Endodermal cell (in vitro differentiated cells): ENCODE measurements around the gene SGCD. TPM values are rescaled to one million over a fixed set of nuclear protein-coding genes. Genes with fewer than 3 reads are reported as not detected.

Experiments used
- DNase-seq: peaks from one replicate; pipeline ENCODE4 v3.0.0-alpha.2; 2017
- H3K27ac ChIP-seq: 2 replicates; pipeline ENCODE4 v1.5.1; 2013; ENCODE audit warnings: mild to moderate bottlenecking, low read depth, low read length, moderate library complexity
- H3K27me3 ChIP-seq: 2 replicates; pipeline ENCODE4 v1.6.1; 2013; ENCODE audit warnings: mild to moderate bottlenecking, low read length, moderate library complexity; ENCODE audit not compliant: insufficient read depth, control insufficient read depth, poor library complexity, severe bottlenecking
- H3K36me3 ChIP-seq: 2 replicates; pipeline ENCODE4 v1.7.0; 2013; ENCODE audit warnings: mild to moderate bottlenecking, low read length, moderate library complexity; ENCODE audit not compliant: control insufficient read depth, insufficient read depth
- H3K4me1 ChIP-seq: one replicate; pipeline ENCODE4 v1.7.0; 2013; ENCODE audit warnings: low read length; ENCODE audit not compliant: control insufficient read depth, insufficient read depth
- H3K4me3 ChIP-seq: 2 replicates; pipeline ENCODE4 v1.5.1; 2013; ENCODE audit warnings: mild to moderate bottlenecking, low read length, moderate library complexity
- H3K9ac ChIP-seq: 2 replicates; pipeline ENCODE4 v1.6.1; 2013; ENCODE audit warnings: mild to moderate bottlenecking, low read length, moderate library complexity; ENCODE audit not compliant: poor library complexity, severe bottlenecking; ENCODE audit errors: extremely low read depth
- H3K9me3 ChIP-seq: 2 replicates; pipeline ENCODE4 v1.6.1; 2013; ENCODE audit warnings: mild to moderate bottlenecking, low read length, moderate library complexity; ENCODE audit not compliant: control insufficient read depth
- H3K27ac Mint-ChIP-seq: 2 replicates; pipeline ENCODE4 v1.8.0; 2020; ENCODE audit warnings: mixed read lengths
- H3K27me3 Mint-ChIP-seq: 2 replicates; pipeline ENCODE4 v1.8.0; 2021; ENCODE audit warnings: mild to moderate bottlenecking, mixed read lengths; ENCODE audit not compliant: insufficient read depth
- H3K36me3 Mint-ChIP-seq: 2 replicates; pipeline ENCODE4 v1.8.0; 2020; ENCODE audit warnings: low read depth, mixed read lengths
- H3K4me1 Mint-ChIP-seq: 2 replicates; pipeline ENCODE4 v1.8.0; 2020; ENCODE audit warnings: mixed read lengths
- H3K4me3 Mint-ChIP-seq: 2 replicates; pipeline ENCODE4 v1.8.0; 2020; ENCODE audit warnings: mild to moderate bottlenecking, moderate library complexity, mixed read lengths
- H3K9me3 Mint-ChIP-seq: 2 replicates; pipeline ENCODE4 v1.8.0; 2020; ENCODE audit warnings: mild to moderate bottlenecking, mixed read lengths
- CTCF ChIP-seq: fragments of 200-600 bp; sonication (generic); conservative IDR thresholded peaks from 2 replicates; pipeline ENCODE4 v1.5.0; 2021; ENCODE audit warnings: antibody characterized with exemption, mild to moderate bottlenecking
- WGBS, 2 experiments: methylation state at CpG; one replicate each; pipeline versions ENCODE4 v1.1.5 to v1.1.7; 2013; ENCODE audit warnings: missing lambda C conversion rate in 2 of 2, mixed read lengths in 1 of 2; ENCODE audit not compliant: insufficient coverage in 1 of 2, insufficient read length in 1 of 2; 5-methylcytosine and 5-hydroxymethylcytosine counted together
- total RNA-seq, 2 donors: library from RNA; stranded (reverse); fragmentation: NEBNext Ultra II Directional in 1 of 2; extraction: Animal tissue kit (Norgen Biotek cat#: 25700) in 1 of 2; gene quantifications; 2 replicates in 1 of 2; 3 replicates in 1 of 2; pipeline ENCODE4 v1.2.1, GENCODE V29; 2021

The SGCD gene
- total RNA-seq, 2 donors from 2014 or later, result 0.04 to 0.42 TPM

GRCh38 chr5:156590978-156591377 is 264.0 kb downstream of the SGCD start:
- no peak for TF ChIP-seq CTCF
- Histone ChIP-seq H3K27ac (no peak overlapping the region), H3K27me3 (no peaks in the 10 kb centered on the region), H3K9ac (no peak overlapping the region), H3K4me3 (no peak overlapping the region), H3K4me1 (peaks cover 4% of the 10 kb centered on the region), H3K9me3 (no peaks in the 10 kb centered on the region), H3K36me3 (no peaks in the 10 kb centered on the region)
- H3K9me3 Mint-ChIP-seq, result no peaks in the 10 kb centered on the region
- H3K4me1 Mint-ChIP-seq, result peaks cover 12% of the 10 kb centered on the region
- no peak overlapping the region for H3K27ac Mint-ChIP-seq
- H3K27me3 Mint-ChIP-seq, result no peaks in the 10 kb centered on the region
- no peak overlapping the region for H3K4me3 Mint-ChIP-seq
- H3K36me3 Mint-ChIP-seq, result no peaks in the 10 kb centered on the region
- no peak for DNase-seq

- H3K4me3 ChIP-seq, result no peak overlapping the region
- no peaks in the 10 kb centered on the region for H3K9me3 ChIP-seq
- Mint-ChIP-seq H3K27ac (no peak overlapping the region), H3K4me1 (peaks cover 6% of the 10 kb centered on the region), H3K36me3 (no peaks in the 10 kb centered on the region), H3K9me3 (no peaks in the 10 kb centered on the region), H3K27me3 (no peaks in the 10 kb centered on the region), H3K4me3 (no peak overlapping the region)
- H3K4me1 ChIP-seq, result peaks cover 4% of the 10 kb centered on the region
- no peak overlapping the region for H3K9ac ChIP-seq
- H3K36me3 ChIP-seq, result no peaks in the 10 kb centered on the region
- H3K27me3 ChIP-seq, result no peaks in the 10 kb centered on the region
- no peak for TF ChIP-seq CTCF
- H3K27ac ChIP-seq, result no peak overlapping the region
- no peak for DNase-seq
Observed at GRCh38 chr5:156591631-156592030, 264.7 kb downstream of the SGCD start.

GRCh38 chr5:156593546-156593945 is 266.6 kb downstream of the SGCD start:
- Histone ChIP-seq H3K27me3 (no peaks in the 10 kb centered on the region), H3K4me1 (no peaks in the 10 kb centered on the region), H3K27ac (no peak overlapping the region), H3K9ac (no peak overlapping the region), H3K9me3 (no peaks in the 10 kb centered on the region), H3K36me3 (no peaks in the 10 kb centered on the region), H3K4me3 (no peak overlapping the region)
- TF ChIP-seq CTCF, result no peak
- Mint-ChIP-seq H3K9me3 (no peaks in the 10 kb centered on the region), H3K27ac (no peak overlapping the region), H3K27me3 (no peaks in the 10 kb centered on the region), H3K4me3 (no peak overlapping the region), H3K36me3 (no peaks in the 10 kb centered on the region), H3K4me1 (no peaks in the 10 kb centered on the region)
- 100% methylated on average over 1 of the region's 1 CpG; no CpG with 5 or more reads in 1 of the 2 experiments for WGBS, 2 experiments
- DNase-seq, result no peak
